SK-N-MC (cell line): ENCODE results near the gene GSTT2.

Experiments used
- DNase-seq: peaks from one replicate; pipeline ENCODE4 v3.0.0-alpha.2; 2011; ENCODE audit warnings: low read depth, low spot score
- H3K27ac ChIP-seq: fragments of 200-600 bp; sonication (generic); 2 replicates; pipeline ENCODE4 v1.5.1; 2016; ENCODE audit warnings: mixed run types
- H3K36me3 ChIP-seq: fragments of 200-600 bp; sonication (generic); 2 replicates; pipeline ENCODE4 v1.6.1; 2017; ENCODE audit warnings: antibody characterized with exemption, low read length, mixed read lengths; ENCODE audit not compliant: insufficient read depth
- H3K4me3 ChIP-seq: fragments of 200-600 bp; sonication (generic); 2 replicates; pipeline ENCODE4 v1.5.1; 2016
- H3K9ac ChIP-seq: fragments of 200-600 bp; sonication (generic); 2 replicates; pipeline ENCODE4 v1.8.0; 2017; ENCODE audit warnings: mixed run types, mixed read lengths; ENCODE audit not compliant: insufficient read length
- H3K9me3 ChIP-seq: fragments of 200-600 bp; sonication (generic); 2 replicates; pipeline ENCODE4 v1.6.1; 2017; ENCODE audit warnings: low read depth, mild to moderate bottlenecking, antibody characterized with exemption, low read length, moderate library complexity, mixed read lengths
- EZH2 ChIP-seq: fragments of 200-600 bp; sonication (generic); IDR thresholded peaks from one replicate; pipeline ENCODE4 v1.6.1; 2017; ENCODE audit warnings: antibody characterized with exemption
- FOXP2 ChIP-seq: optimal IDR thresholded peaks from 2 replicates; pipeline ENCODE3; 2011; ENCODE audit warnings: mild to moderate bottlenecking, moderate library complexity; ENCODE audit not compliant: insufficient read depth; ENCODE audit errors: extremely low read length, control extremely low read depth
- POLR2AphosphoS5 ChIP-seq: IDR thresholded peaks from 2 replicates; pipeline ENCODE4 v1.6.1; 2012; ENCODE audit warnings: mild to moderate bottlenecking, low read depth, low read length, borderline replicate concordance

The GSTT2 gene

GRCh38 chr22:24026056-24026455 lies 46.1 kb downstream of the GSTT2 start:
- DNase-seq, result no peak
- Histone ChIP-seq H3K36me3 (peaks cover 20% of the 10 kb centered on the region), H3K9me3 (peaks cover 2% of the 10 kb centered on the region; the same call in 1 of the 2 replicates), H3K4me3 (no peak overlapping the region), H3K9ac (no peak overlapping the region), H3K27ac (no peak overlapping the region)
- TF ChIP-seq FOXP2, result no peak
- no peak for TF ChIP-seq POLR2AphosphoS5
- no peak for TF ChIP-seq EZH2

GRCh38 chr22:24026733-24027132 lies 46.8 kb downstream of the GSTT2 start:
- Histone ChIP-seq H3K36me3 (peaks cover 20% of the 10 kb centered on the region), H3K27ac (no peak overlapping the region), H3K9me3 (peaks cover 2% of the 10 kb centered on the region; the same call in 1 of the 2 replicates), H3K9ac (no peak overlapping the region), H3K4me3 (no peak overlapping the region)
- no peak for DNase-seq
- no peak for TF ChIP-seq FOXP2
- no peak for TF ChIP-seq EZH2
- TF ChIP-seq POLR2AphosphoS5, result no peak

GRCh38 chr22:24027389-24027975 lies 47.5 kb downstream of the GSTT2 start:
- DNase-seq, result no peak
- peaks cover 2% of the 10 kb centered on the region; the same call in 1 of the 2 replicates for H3K9me3 ChIP-seq
- no peak overlapping the region for H3K9ac ChIP-seq
- H3K36me3 ChIP-seq, result peaks cover 20% of the 10 kb centered on the region
- no peak overlapping the region for H3K4me3 ChIP-seq
- H3K27ac ChIP-seq, result no peak overlapping the region
- no peak for TF ChIP-seq FOXP2

GRCh38 chr22:24027991-24028390 lies 48.1 kb downstream of the GSTT2 start:
- no peak for DNase-seq
- Histone ChIP-seq H3K9me3 (peaks cover 2% of the 10 kb centered on the region; the same call in 1 of the 2 replicates), H3K9ac (no peak overlapping the region), H3K36me3 (peaks cover 19% of the 10 kb centered on the region), H3K4me3 (no peak overlapping the region), H3K27ac (no peak overlapping the region)
- no peak for TF ChIP-seq POLR2AphosphoS5
- TF ChIP-seq EZH2, result no peak
- no peak for TF ChIP-seq FOXP2

GRCh38 chr22:24028533-24028932 lies 48.6 kb downstream of the GSTT2 start:
- H3K9ac ChIP-seq, result no peak overlapping the region
- no peak for TF ChIP-seq EZH2
- no peak for TF ChIP-seq FOXP2
- no peak for TF ChIP-seq POLR2AphosphoS5
- H3K27ac ChIP-seq, result no peak overlapping the region
- H3K4me3 ChIP-seq, result no peak overlapping the region
- no peak for DNase-seq
- H3K9me3 ChIP-seq, result peaks cover 2% of the 10 kb centered on the region; the same call in 1 of the 2 replicates
- peaks cover 13% of the 10 kb centered on the region for H3K36me3 ChIP-seq

GRCh38 chr22:24029304-24029703 lies 49.4 kb downstream of the GSTT2 start:
- Histone ChIP-seq H3K4me3 (no peak overlapping the region), H3K9ac (no peak overlapping the region), H3K9me3 (peaks cover under 1% of the 10 kb centered on the region; the same call in 1 of the 2 replicates), H3K36me3 (peaks cover 12% of the 10 kb centered on the region), H3K27ac (no peak overlapping the region)
- DNase-seq, result no peak
- TF ChIP-seq EZH2, result no peak
- TF ChIP-seq FOXP2, result no peak
- no peak for TF ChIP-seq POLR2AphosphoS5

GRCh38 chr22:24030186-24030702 lies 50.3 kb downstream of the GSTT2 start:
- no peak for DNase-seq
- H3K9ac ChIP-seq, result no peak overlapping the region
- no peak overlapping the region for H3K4me3 ChIP-seq
- no peak overlapping the region for H3K27ac ChIP-seq
- TF ChIP-seq EZH2, result no peak
- no peak for TF ChIP-seq POLR2AphosphoS5
- no peak for TF ChIP-seq FOXP2
- H3K36me3 ChIP-seq, result peaks cover 3% of the 10 kb centered on the region; the same call in 1 of the 2 replicates
- no peaks in the 10 kb centered on the region for H3K9me3 ChIP-seq
